Progenitor cell of endocrine pancreas (in vitro differentiated cells): ENCODE results near the gene NF2. TPM values are rescaled to one million over a fixed set of nuclear protein-coding genes. Genes with fewer than 3 reads are reported as not detected.

Experiments
- DNase-seq: peaks from one replicate; pipeline ENCODE4 v3.0.0; 2021; ENCODE audit warnings: low spot score; ENCODE audit not compliant: unreplicated experiment
- H3K27ac Mint-ChIP-seq: 2 replicates; pipeline ENCODE4 v1.8.0; 2021; ENCODE audit warnings: mild to moderate bottlenecking, moderate library complexity, mixed read lengths
- H3K27me3 Mint-ChIP-seq: 2 replicates; pipeline ENCODE4 v1.8.0; 2021; ENCODE audit warnings: mixed read lengths
- H3K36me3 Mint-ChIP-seq: 2 replicates; pipeline ENCODE4 v1.8.0; 2022; ENCODE audit warnings: mixed read lengths; ENCODE audit not compliant: insufficient read depth
- H3K4me1 Mint-ChIP-seq: 2 replicates; pipeline ENCODE4 v1.8.0; 2021; ENCODE audit warnings: low read depth, mixed read lengths
- H3K4me3 Mint-ChIP-seq: 2 replicates; pipeline ENCODE4 v1.8.0; 2021; ENCODE audit warnings: low read depth, mild to moderate bottlenecking, moderate library complexity, mixed read lengths
- H3K9me3 Mint-ChIP-seq: 2 replicates; pipeline ENCODE4 v1.8.0; 2021; ENCODE audit warnings: low read depth, mixed read lengths
- CTCF ChIP-seq: fragments of 200-600 bp; sonication (generic); IDR thresholded peaks from one replicate; pipeline ENCODE4 v1.5.0; 2021; ENCODE audit warnings: antibody characterized with exemption, mild to moderate bottlenecking; ENCODE audit not compliant: unreplicated experiment
- total RNA-seq: library from RNA; stranded (reverse); gene quantifications from 2 replicates; pipeline ENCODE4 v1.2.1, GENCODE V29; 2021

The NF2 gene
- total RNA-seq, 1 donor from 2014 or later, result 37.1 TPM

DNA sequence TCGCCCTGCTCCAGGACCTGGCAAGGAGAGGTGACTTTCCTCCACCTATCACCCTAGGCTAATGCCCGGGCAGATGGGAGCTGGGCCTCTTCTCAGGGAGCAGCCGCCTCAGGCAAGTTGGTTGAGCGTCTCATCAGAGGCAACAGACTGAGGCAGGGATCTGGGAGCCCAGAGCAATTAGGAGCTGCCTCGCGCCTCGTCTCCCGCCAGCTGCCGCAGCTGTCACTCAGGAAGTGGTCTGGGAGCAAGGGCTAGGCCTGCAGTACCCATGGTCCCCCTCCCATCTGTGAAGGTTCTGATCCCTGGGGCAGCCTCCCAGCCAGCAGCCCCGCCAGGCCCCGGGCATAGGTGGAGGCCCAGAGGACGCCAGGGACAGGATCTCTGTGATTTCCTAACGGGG lies 111.8 kb downstream of the NF2 start:
- peaks cover 2% of the 10 kb centered on the region for H3K4me1 Mint-ChIP-seq
- no peak overlapping the region for H3K4me3 Mint-ChIP-seq
- peaks cover 59% of the 10 kb centered on the region for H3K27me3 Mint-ChIP-seq
- no peaks in the 10 kb centered on the region for H3K9me3 Mint-ChIP-seq
- TF ChIP-seq CTCF, result no peak
- H3K36me3 Mint-ChIP-seq, result no peaks in the 10 kb centered on the region
- no peak for DNase-seq
- no peak overlapping the region for H3K27ac Mint-ChIP-seq

GRCh38 chr22:29715705-29716104 lies 112.3 kb downstream of the NF2 start:
- no peak overlapping the region for H3K4me3 Mint-ChIP-seq
- peaks cover 59% of the 10 kb centered on the region for H3K27me3 Mint-ChIP-seq
- TF ChIP-seq CTCF, result no peak
- no peaks in the 10 kb centered on the region for H3K36me3 Mint-ChIP-seq
- H3K4me1 Mint-ChIP-seq, result peaks cover 2% of the 10 kb centered on the region
- DNase-seq, result no peak
- no peaks in the 10 kb centered on the region for H3K9me3 Mint-ChIP-seq
- no peak overlapping the region for H3K27ac Mint-ChIP-seq

- Mint-ChIP-seq H3K27me3 (peaks cover 62% of the 10 kb centered on the region), H3K4me3 (no peak overlapping the region)
- peak; percentile 84 for DNase-seq
Observed at GRCh38 chr22:29716814-29717545, 113.5 kb downstream of the NF2 start.

GRCh38 chr22:29717789-29718188 lies 114.4 kb downstream of the NF2 start:
- H3K36me3 Mint-ChIP-seq, result no peaks in the 10 kb centered on the region
- no peaks in the 10 kb centered on the region for H3K9me3 Mint-ChIP-seq
- peaks cover 2% of the 10 kb centered on the region for H3K4me1 Mint-ChIP-seq
- peaks cover 59% of the 10 kb centered on the region for H3K27me3 Mint-ChIP-seq
- DNase-seq, result no peak
- no peak overlapping the region for H3K4me3 Mint-ChIP-seq
- TF ChIP-seq CTCF, result no peak
- no peak overlapping the region for H3K27ac Mint-ChIP-seq

More at GRCh38 chr22:29716814-29717545, 113.5 kb downstream of the NF2 start:
- no peak overlapping the region for H3K27ac Mint-ChIP-seq
- TF ChIP-seq CTCF, result no peak
- H3K9me3 Mint-ChIP-seq, result no peaks in the 10 kb centered on the region
- H3K4me1 Mint-ChIP-seq, result peaks cover 2% of the 10 kb centered on the region
- H3K36me3 Mint-ChIP-seq, result no peaks in the 10 kb centered on the region

- no peak for DNase-seq
- no peak overlapping the region for H3K4me3 Mint-ChIP-seq
- H3K27ac Mint-ChIP-seq, result no peak overlapping the region
- peaks cover 2% of the 10 kb centered on the region for H3K4me1 Mint-ChIP-seq
- H3K36me3 Mint-ChIP-seq, result no peaks in the 10 kb centered on the region
- TF ChIP-seq CTCF, result no peak
- peaks cover 66% of the 10 kb centered on the region for H3K27me3 Mint-ChIP-seq
- H3K9me3 Mint-ChIP-seq, result no peaks in the 10 kb centered on the region
Observed at GRCh38 chr22:29718949-29719898, 115.8 kb downstream of the NF2 start.
